Neuronal stem cell (in vitro differentiated cells): Measurements from ENCODE around the gene OCA2.

Source experiments
- DNase-seq: peaks from one replicate; pipeline ENCODE4 v3.0.0-alpha.2; 2013; ENCODE audit warnings: low spot score
- H2AFZ ChIP-seq: one replicate; pipeline ENCODE4 v1.6.1; 2013; ENCODE audit warnings: mild to moderate bottlenecking, low read length, inconsistent platforms
- H2AK5ac ChIP-seq: 2 replicates; pipeline ENCODE4 v1.6.1; 2013; ENCODE audit warnings: low read depth, mild to moderate bottlenecking, inconsistent platforms, low read length, moderate library complexity, mixed read lengths
- H2BK120ac ChIP-seq: 2 replicates; pipeline ENCODE4 v1.6.1; 2013; ENCODE audit warnings: low read depth, mild to moderate bottlenecking, inconsistent platforms, low read length, moderate library complexity, mixed read lengths
- H2BK12ac ChIP-seq: one replicate; pipeline ENCODE4 v1.6.1; 2013; ENCODE audit warnings: low read length, inconsistent platforms
- H2BK15ac ChIP-seq: 2 replicates; pipeline ENCODE4 v1.6.1; 2013; ENCODE audit warnings: mild to moderate bottlenecking, low read length, inconsistent platforms, mixed read lengths
- H2BK5ac ChIP-seq: one replicate; pipeline ENCODE4 v1.6.1; 2013; ENCODE audit warnings: inconsistent platforms, mild to moderate bottlenecking, low read length, moderate library complexity
- H3K14ac ChIP-seq: one replicate; pipeline ENCODE4 v1.6.1; 2013; ENCODE audit warnings: low read length, inconsistent platforms
- H3K18ac ChIP-seq: 2 replicates; pipeline ENCODE4 v1.6.1; 2013; ENCODE audit warnings: low read length, inconsistent platforms
- H3K23ac ChIP-seq: 2 replicates; pipeline ENCODE4 v1.6.1; 2013; ENCODE audit warnings: low read depth, mild to moderate bottlenecking, mixed read lengths, low read length, inconsistent platforms; ENCODE audit not compliant: poor library complexity
- H3K27ac ChIP-seq: replicated peaks from 3 replicates; pipeline ENCODE4 v1.5.1; 2013; ENCODE audit warnings: low read length, inconsistent platforms
- H3K27me3 ChIP-seq, 3 experiments: 2 replicates each; pipeline ENCODE4 v1.6.1; 2013; ENCODE audit warnings: low read length in 3 of 3, mild to moderate bottlenecking in 2 of 3, inconsistent platforms in 1 of 3, low read depth in 1 of 3, mixed read lengths in 1 of 3, moderate library complexity in 1 of 3; ENCODE audit not compliant: control insufficient read depth in 3 of 3, insufficient read depth in 3 of 3
- H3K36me3 ChIP-seq, 2 donors: replicated peaks in 1 of 2; 2 replicates each; pipeline ENCODE4 v1.6.1; 2013; ENCODE audit warnings: low read length in 2 of 2; ENCODE audit not compliant: control insufficient read depth in 2 of 2, insufficient read depth in 2 of 2
- H3K4ac ChIP-seq: 2 replicates; pipeline ENCODE4 v1.6.1; 2013; ENCODE audit warnings: inconsistent platforms, mild to moderate bottlenecking, low read length, moderate library complexity
- H3K4me1 ChIP-seq, 2 donors: 1 replicate in 1 of 2; 2 replicates in 1 of 2; pipeline ENCODE4 v1.6.1; 2013; ENCODE audit warnings: low read length in 2 of 2, low read depth in 1 of 2; ENCODE audit not compliant: control insufficient read depth in 2 of 2, insufficient read depth in 1 of 2
- H3K4me2 ChIP-seq: one replicate; pipeline ENCODE4 v1.6.1; 2013; ENCODE audit warnings: mild to moderate bottlenecking, low read length, inconsistent platforms; ENCODE audit not compliant: insufficient read depth, poor library complexity, severe bottlenecking
- H3K4me3 ChIP-seq, 2 donors: 2 replicates each; pipeline ENCODE4 v1.5.1; 2013; ENCODE audit warnings: low read length in 2 of 2, mild to moderate bottlenecking in 2 of 2, inconsistent platforms in 1 of 2, moderate library complexity in 1 of 2
- H3K79me1 ChIP-seq: one replicate; pipeline ENCODE4 v1.6.1; 2013; ENCODE audit warnings: low read depth, mild to moderate bottlenecking, inconsistent platforms, low read length, moderate library complexity
- H3K9ac ChIP-seq: one replicate; pipeline ENCODE4 v1.6.1; 2013; ENCODE audit warnings: mild to moderate bottlenecking, low read depth, low read length, inconsistent platforms; ENCODE audit not compliant: poor library complexity
- H3K9me3 ChIP-seq, 2 donors: replicated peaks in 1 of 2; 2 replicates each; pipeline versions ENCODE3 to v1.6.1; 2013; ENCODE audit warnings: low read length in 2 of 2, mild to moderate bottlenecking in 2 of 2, inconsistent platforms in 1 of 2, low read depth in 1 of 2, mixed read lengths in 1 of 2, moderate library complexity in 1 of 2; ENCODE audit not compliant: control insufficient read depth in 2 of 2, insufficient read depth in 1 of 2
- H4K8ac ChIP-seq: one replicate; pipeline ENCODE4 v1.6.1; 2013; ENCODE audit warnings: low read depth, mild to moderate bottlenecking, inconsistent platforms, low read length, moderate library complexity
- H4K91ac ChIP-seq: one replicate; pipeline ENCODE4 v1.6.1; 2013; ENCODE audit warnings: low read length, low read depth, mild to moderate bottlenecking, inconsistent platforms; ENCODE audit not compliant: poor library complexity
- WGBS, 2 donors: extraction: QIAGEN DNeasy Blood & Tissue Kit; methylation state at CpG; one replicate each; pipeline ENCODE4 v1.1.7; 2013; ENCODE audit warnings: missing lambda C conversion rate in 2 of 2, mixed read lengths in 1 of 2; ENCODE audit not compliant: insufficient read length in 2 of 2, insufficient replicate concordance in 1 of 2; ENCODE audit errors: extremely low coverage in 2 of 2; 5-methylcytosine and 5-hydroxymethylcytosine counted together

Gene OCA2

GRCh38 chr15:27784107-27784506, 315.0 kb downstream of the OCA2 start:
- Histone ChIP-seq H3K79me1 (no peaks in the 10 kb centered on the region), H2BK12ac (no peak overlapping the region), H2AK5ac (no peak overlapping the region), H3K4me2 (no peak overlapping the region), H3K23ac (no peak overlapping the region), H3K9me3 (no peaks in the 10 kb centered on the region), H3K4me1 (peaks cover 0 to 6% of the 10 kb centered on the region in 2 donors), H3K4ac (no peak overlapping the region), H2AFZ (no peak overlapping the region), H4K8ac (no peak overlapping the region), H2BK5ac (no peak overlapping the region), H3K36me3 (no peaks in the 10 kb centered on the region), H3K18ac (no peak overlapping the region), H4K91ac (no peak overlapping the region), H2BK120ac (no peak overlapping the region), H3K14ac (no peak overlapping the region), H3K4me3 (no peak overlapping the region), H3K9ac (no peak overlapping the region), H3K27ac (no peak overlapping the region), H3K27me3 (no peaks in the 10 kb centered on the region), H2BK15ac (no peak overlapping the region)
- no peak for DNase-seq
- no CpG with 5 or more reads among the region's 6 CpGs for WGBS, 2 donors

- Histone ChIP-seq H3K4me3 (no peak overlapping the region), H3K18ac (peak overlapping the region; percentile 25), H3K23ac (no peak overlapping the region), H3K4me2 (no peak overlapping the region), H2AFZ (no peak overlapping the region), H3K27me3 (no peaks in the 10 kb centered on the region), H3K4me1 (peaks cover 0 to 6% of the 10 kb centered on the region in 2 donors), H2BK5ac (no peak overlapping the region), H3K14ac (no peak overlapping the region), H3K9me3 (no peaks in the 10 kb centered on the region), H2BK120ac (no peak overlapping the region), H3K27ac (no peak overlapping the region), H4K91ac (no peak overlapping the region), H4K8ac (no peak overlapping the region), H3K9ac (no peak overlapping the region), H3K4ac (no peak overlapping the region), H2BK12ac (no peak overlapping the region), H3K79me1 (no peaks in the 10 kb centered on the region), H3K36me3 (no peaks in the 10 kb centered on the region), H2AK5ac (no peak overlapping the region), H2BK15ac (no peak overlapping the region)
- WGBS, 2 donors: no CpG with 5 or more reads among the region's 3 CpGs
- DNase-seq: no peak
Observed at GRCh38 chr15:27783678-27784077, 315.4 kb downstream of the OCA2 start.

- Histone ChIP-seq H2BK5ac (no peak overlapping the region), H4K8ac (no peak overlapping the region), H4K91ac (no peak overlapping the region), H3K4me3 (no peak overlapping the region), H2AFZ (no peak overlapping the region), H2BK15ac (no peak overlapping the region), H3K4me1 (peaks cover 0 to 6% of the 10 kb centered on the region in 2 donors), H3K14ac (no peak overlapping the region), H3K18ac (no peak overlapping the region), H3K27ac (no peak overlapping the region), H2BK120ac (no peak overlapping the region), H2BK12ac (no peak overlapping the region), H3K9me3 (no peaks in the 10 kb centered on the region), H3K4me2 (no peak overlapping the region), H3K36me3 (no peaks in the 10 kb centered on the region), H3K4ac (no peak overlapping the region), H3K79me1 (no peaks in the 10 kb centered on the region), H2AK5ac (no peak overlapping the region), H3K23ac (no peak overlapping the region), H3K9ac (no peak overlapping the region), H3K27me3 (no peaks in the 10 kb centered on the region)
- no CpG with 5 or more reads among the region's 2 CpGs for WGBS, 2 donors
- DNase-seq: no peak
Observed at GRCh38 chr15:27782125-27782524, 317.0 kb downstream of the OCA2 start.

GRCh38 chr15:27776501-27776900, 322.6 kb downstream of the OCA2 start:
- Histone ChIP-seq H3K36me3 (no peaks in the 10 kb centered on the region), H3K4me3 (no peak overlapping the region), H2BK5ac (no peak overlapping the region), H3K79me1 (peaks cover 1% of the 10 kb centered on the region), H3K4ac (no peak overlapping the region), H2BK12ac (no peak overlapping the region), H2AK5ac (peak overlapping the region; percentile 30), H3K27ac (no peak overlapping the region), H2AFZ (no peak overlapping the region), H3K23ac (peak overlapping the region; percentile 34), H2BK15ac (no peak overlapping the region), H3K4me2 (no peak overlapping the region), H3K27me3 (no peaks in the 10 kb centered on the region), H3K9me3 (peaks cover 0 to 2% of the 10 kb centered on the region in 2 donors), H4K8ac (no peak overlapping the region), H2BK120ac (no peak overlapping the region), H3K4me1 (no peaks in the 10 kb centered on the region), H3K9ac (no peak overlapping the region), H4K91ac (no peak overlapping the region), H3K18ac (peak overlapping the region; percentile 35), H3K14ac (peak overlapping the region; percentile 51)
- WGBS, 2 donors: no CpG with 5 or more reads among the region's 15 CpGs
- DNase-seq: no peak
